C1 segment of cervical spinal cord (tissue), 14 donors: ENCODE data around the gene SHLD1.

Source experiments
- DNase-seq, 14 donors: peaks; one replicate each; lab custom pipeline; 2025; lab: John Stamatoyannopoulos, UW

SHLD1 gene

GRCh38 chr20:5818346-5818681 is 68.1 kb downstream of the SHLD1 start:
- no peak for DNase-seq

GRCh38 chr20:5820738-5821137 is 70.5 kb downstream of the SHLD1 start:
- no peak for DNase-seq

- no peak for DNase-seq
Observed at GRCh38 chr20:5821627-5822215, 71.5 kb downstream of the SHLD1 start.

- no peak for DNase-seq
Observed at GRCh38 chr20:5822569-5822968, 72.4 kb downstream of the SHLD1 start.

GRCh38 chr20:5825130-5825719 is 75.0 kb downstream of the SHLD1 start:
- peak in 1 of 14 donors; percentile 70 for DNase-seq

- peak in 1 of 14 donors; percentile 61 for DNase-seq
Observed at GRCh38 chr20:5827098-5827853, 77.1 kb downstream of the SHLD1 start.

GRCh38 chr20:5827861-5828260 is 77.7 kb downstream of the SHLD1 start:
- DNase-seq, result no peak

- DNase-seq, result no peak
Observed at GRCh38 chr20:5829241-5829809, 79.1 kb downstream of the SHLD1 start.

GRCh38 chr20:5831539-5832237 is 81.5 kb downstream of the SHLD1 start:
- no peak for DNase-seq

GRCh38 chr20:5833309-5833941 is 83.2 kb downstream of the SHLD1 start:
- peak in 1 of 14 donors; percentile 42 for DNase-seq

GRCh38 chr20:5834436-5835005 is 84.3 kb downstream of the SHLD1 start:
- no peak for DNase-seq

- peak in 2 of 14 donors; percentile 7 to 86 for DNase-seq
Observed at GRCh38 chr20:5835321-5835821, 85.2 kb downstream of the SHLD1 start.

GRCh38 chr20:5835871-5836270 is 85.7 kb downstream of the SHLD1 start:
- DNase-seq, result no peak

- no peak for DNase-seq
Observed at GRCh38 chr20:5836569-5836968, 86.4 kb downstream of the SHLD1 start.

GRCh38 chr20:5840411-5841002 is 90.3 kb downstream of the SHLD1 start:
- DNase-seq, result no peak

GRCh38 chr20:5841522-5841921 is 91.3 kb downstream of the SHLD1 start:
- DNase-seq, result no peak

GRCh38 chr20:5842465-5842864 is 92.3 kb downstream of the SHLD1 start:
- DNase-seq, result no peak

- no peak for DNase-seq
Observed at GRCh38 chr20:5843054-5843592, 92.9 kb downstream of the SHLD1 start.

GRCh38 chr20:5844063-5844681 is 94.0 kb downstream of the SHLD1 start:
- DNase-seq, result no peak
